ENCODE measurements around the gene HSF5. TPM values are rescaled to one million over a fixed set of nuclear protein-coding genes. Genes with fewer than 3 reads are reported as not detected.
A peak's percentile ranks its signal among the peaks of the same experiment; 100 is the strongest.

The HSF5 gene
- total and polyA plus RNA-seq, 2 donors (not counting 1 experiment from before 2014, with no cell fraction given), result 2.2 to 5.1 TPM

DNA sequence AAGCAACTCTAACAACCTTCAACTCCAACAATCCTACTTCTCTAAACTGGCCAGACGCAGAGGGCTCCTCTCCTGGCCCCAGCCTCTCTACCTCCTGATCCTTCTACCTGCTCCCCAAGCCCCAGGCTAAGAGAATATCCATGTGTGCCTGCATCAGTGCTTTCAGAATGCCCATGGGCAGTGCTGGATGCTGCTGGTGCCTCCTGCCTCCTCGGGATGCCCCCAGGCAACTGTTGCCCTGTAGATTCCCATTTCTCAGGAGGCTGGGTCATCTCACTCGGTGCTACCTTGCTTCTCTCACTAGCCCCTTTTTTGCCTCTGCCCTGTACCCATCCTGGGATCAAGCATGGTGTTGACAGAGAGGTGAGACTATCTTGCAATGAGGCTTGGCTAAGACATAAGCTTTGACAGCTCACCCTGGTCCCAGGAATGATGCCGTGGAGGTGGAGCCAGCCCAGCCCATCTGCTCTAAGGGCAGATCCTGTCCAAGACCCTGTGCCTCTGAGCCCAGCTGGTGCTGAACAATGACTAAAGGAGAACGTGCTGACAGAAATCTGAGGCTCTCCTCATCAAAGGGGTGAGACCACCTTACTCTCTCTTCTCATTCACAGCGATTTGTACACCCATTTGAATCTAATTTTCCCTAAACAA is 116.8 kb downstream of the HSF5 start:
- Histone ChIP-seq H3K36me3 (replicated peaks in 1 of 2; ENCODE audit: control extremely low read depth in 1 of 2, control insufficient read depth in 1 of 2, extremely low read depth in 1 of 2, insufficient read depth in 2 of 2, low read length in 1 of 2) (no peaks in the 10 kb centered on the region), H3K27ac (ENCODE audit: low read length in 2 of 2) (no peak overlapping the region), H2AFZ (ENCODE audit: insufficient read depth, low read depth, low read length, poor library complexity, severe bottlenecking) (no peak overlapping the region), H3K4me2 (replicated peaks; ENCODE audit: low read depth, low read length, poor library complexity, severe bottlenecking) (no peak overlapping the region), H4K20me1 (ENCODE audit: control insufficient read depth, insufficient read depth, low read length, poor library complexity, severe bottlenecking) (no peaks in the 10 kb centered on the region), H3K9ac (ENCODE audit: low read length) (no peak overlapping the region), H3K4me3 (ENCODE audit: control extremely low read depth in 1 of 5, extremely low read depth in 1 of 5, insufficient read depth in 1 of 5, low read depth in 2 of 5, low read length in 4 of 5) (no peak overlapping the region), H3K79me2 (ENCODE audit: control insufficient read depth, insufficient read depth, low read length) (no peaks in the 10 kb centered on the region), H3K4me1 (ENCODE audit: control insufficient read depth in 2 of 2, insufficient read depth in 2 of 2, low read length in 2 of 2) (peaks cover 15 to 30% of the 10 kb centered on the region in 2 donors), H3K27me3 (replicated peaks in 1 of 4; ENCODE audit: control extremely low read depth in 1 of 4, control insufficient read depth in 3 of 4, insufficient read depth in 4 of 4, low read length in 3 of 4) (no peaks in the 10 kb centered on the region), H3K9me3 (ENCODE audit: control extremely low read depth in 1 of 3, control insufficient read depth in 2 of 3, insufficient read depth in 1 of 3, low read length in 2 of 3) (no peaks in the 10 kb centered on the region)
- POLR2A ChIA-PET, result no interaction called here
- Mint-ChIP-seq H3K9me3 (ENCODE audit: insufficient read depth) (no peaks in the 10 kb centered on the region), H3K27ac (no peak overlapping the region), H3K4me1 (peaks cover 31% of the 10 kb centered on the region), H3K4me3 (no peak overlapping the region), H3K27me3 (no peaks in the 10 kb centered on the region)
- ATAC-seq (ENCODE audit: low read depth), result no peak
- intact Hi-C loops (cut with micrococcal nuclease), result no loop called here
- CTCF ChIA-PET, result interaction anchor here (9.3 kb wide), 1 partner anchor 55 kb away, joined by 65 read pairs; no protein-coding TSS in a partner anchor
- WGBS (ENCODE audit: insufficient coverage), result 94% methylated on average over 4 of the region's 6 CpGs
- no peak for TF ChIP-seq EZH2 (IDR thresholded peaks at IDR 0.05; ENCODE audit: borderline replicate concordance, insufficient read depth, low read depth, low read length, poor library complexity, severe bottlenecking)
- TF ChIP-seq, protein P1, sequence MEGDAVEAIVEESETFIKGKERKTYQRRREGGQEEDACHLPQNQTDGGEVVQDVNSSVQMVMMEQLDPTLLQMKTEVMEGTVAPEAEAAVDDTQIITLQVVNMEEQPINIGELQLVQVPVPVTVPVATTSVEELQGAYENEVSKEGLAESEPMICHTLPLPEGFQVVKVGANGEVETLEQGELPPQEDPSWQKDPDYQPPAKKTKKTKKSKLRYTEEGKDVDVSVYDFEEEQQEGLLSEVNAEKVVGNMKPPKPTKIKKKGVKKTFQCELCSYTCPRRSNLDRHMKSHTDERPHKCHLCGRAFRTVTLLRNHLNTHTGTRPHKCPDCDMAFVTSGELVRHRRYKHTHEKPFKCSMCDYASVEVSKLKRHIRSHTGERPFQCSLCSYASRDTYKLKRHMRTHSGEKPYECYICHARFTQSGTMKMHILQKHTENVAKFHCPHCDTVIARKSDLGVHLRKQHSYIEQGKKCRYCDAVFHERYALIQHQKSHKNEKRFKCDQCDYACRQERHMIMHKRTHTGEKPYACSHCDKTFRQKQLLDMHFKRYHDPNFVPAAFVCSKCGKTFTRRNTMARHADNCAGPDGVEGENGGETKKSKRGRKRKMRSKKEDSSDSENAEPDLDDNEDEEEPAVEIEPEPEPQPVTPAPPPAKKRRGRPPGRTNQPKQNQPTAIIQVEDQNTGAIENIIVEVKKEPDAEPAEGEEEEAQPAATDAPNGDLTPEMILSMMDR (IDR thresholded peaks at IDR 0.05), result no peak
- no peak for DNase-seq

DNA sequence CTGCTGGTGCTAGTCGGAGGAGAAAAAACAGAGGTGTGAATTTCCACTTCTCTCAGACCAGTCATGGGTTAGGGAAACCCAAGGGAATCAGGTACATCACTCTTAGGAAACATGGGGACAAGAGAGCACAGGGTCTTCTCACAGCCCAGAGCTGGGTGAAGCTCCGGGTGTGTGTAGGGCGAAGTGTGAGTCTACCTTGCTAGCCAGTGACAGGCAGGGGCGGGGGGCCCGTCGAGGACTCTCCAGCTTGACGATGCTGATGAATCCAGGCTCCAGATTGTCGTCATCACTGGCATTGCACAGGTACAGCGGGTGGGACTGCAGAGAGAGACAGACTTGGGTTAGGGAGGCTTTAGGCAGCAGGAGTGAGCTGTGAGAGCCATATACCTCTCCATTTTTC is 117.5 kb downstream of the HSF5 start:
- ChIA-PET POLR2A (no interaction called here), CTCF (interaction anchor here (1.0 to 9.3 kb wide), 2 partner anchors 25 to 54 kb away, joined by 4 to 65 read pairs; no protein-coding TSS in a partner anchor)
- WGBS (ENCODE audit: insufficient coverage), result 96% methylated on average over 6 of the region's 9 CpGs
- Histone ChIP-seq H3K79me2 (ENCODE audit: control insufficient read depth, insufficient read depth, low read length) (no peaks in the 10 kb centered on the region), H2AFZ (ENCODE audit: insufficient read depth, low read depth, low read length, poor library complexity, severe bottlenecking) (no peak overlapping the region), H3K4me1 (ENCODE audit: control insufficient read depth in 2 of 2, insufficient read depth in 2 of 2, low read length in 2 of 2) (peaks cover 15 to 30% of the 10 kb centered on the region in 2 donors), H3K4me2 (replicated peaks; ENCODE audit: low read depth, low read length, poor library complexity, severe bottlenecking) (peak overlapping the region; percentile 26), H3K27ac (ENCODE audit: low read length in 2 of 2) (no peak overlapping the region), H3K27me3 (replicated peaks in 1 of 4; ENCODE audit: control extremely low read depth in 1 of 4, control insufficient read depth in 3 of 4, insufficient read depth in 4 of 4, low read length in 3 of 4) (no peaks in the 10 kb centered on the region), H4K20me1 (ENCODE audit: control insufficient read depth, insufficient read depth, low read length, poor library complexity, severe bottlenecking) (no peaks in the 10 kb centered on the region), H3K36me3 (replicated peaks in 1 of 2; ENCODE audit: control extremely low read depth in 1 of 2, control insufficient read depth in 1 of 2, extremely low read depth in 1 of 2, insufficient read depth in 2 of 2, low read length in 1 of 2) (no peaks in the 10 kb centered on the region), H3K9me3 (ENCODE audit: control extremely low read depth in 1 of 3, control insufficient read depth in 2 of 3, insufficient read depth in 1 of 3, low read length in 2 of 3) (no peaks in the 10 kb centered on the region), H3K9ac (ENCODE audit: low read length) (no peak overlapping the region), H3K4me3 (ENCODE audit: control extremely low read depth in 1 of 5, extremely low read depth in 1 of 5, insufficient read depth in 1 of 5, low read depth in 2 of 5, low read length in 4 of 5) (no peak overlapping the region)
- Mint-ChIP-seq H3K27me3 (no peaks in the 10 kb centered on the region), H3K4me3 (peak overlapping the region; percentile 46), H3K4me1 (peaks cover 31% of the 10 kb centered on the region), H3K9me3 (ENCODE audit: insufficient read depth) (no peaks in the 10 kb centered on the region), H3K27ac (peak overlapping the region; percentile 8)
- intact Hi-C loops (cut with micrococcal nuclease), result no loop called here
- no peak for TF ChIP-seq EZH2 (IDR thresholded peaks at IDR 0.05; ENCODE audit: borderline replicate concordance, insufficient read depth, low read depth, low read length, poor library complexity, severe bottlenecking)
- TF ChIP-seq, protein P1 (IDR thresholded peaks at IDR 0.05), result no peak
- DNase-seq (no peak), ATAC-seq (ENCODE audit: low read depth) (no peak)
